HepG2 (cell line): ENCODE measurements around the gene PDGFB. TPM values are rescaled to one million over a fixed set of nuclear protein-coding genes. Genes with fewer than 3 reads are reported as not detected.

Experiments
- DR1 ChIP-seq: sonication (generic); formaldehyde crosslinking; IDR thresholded peaks from 2 replicates; pipeline ENCODE4 v1.8.0; 2021; ENCODE audit warnings: mild to moderate bottlenecking, missing genetic modification reagents, inconsistent platforms
- GZF1 ChIP-seq: sonication (generic); formaldehyde crosslinking; IDR thresholded peaks from 2 replicates; pipeline ENCODE4 v1.5.1; 2020; ENCODE audit warnings: mild to moderate bottlenecking, missing genetic modification reagents
- MTF2 ChIP-seq: sonication (generic); formaldehyde crosslinking; IDR thresholded peaks from 2 replicates; pipeline ENCODE4 v1.5.0; 2020; ENCODE audit warnings: missing genetic modification reagents, borderline replicate concordance
- MXD4 ChIP-seq: IDR thresholded peaks from 2 replicates; pipeline ENCODE4 v1.6.1; 2016; ENCODE audit warnings: mild to moderate bottlenecking, missing biosample characterization, missing genetic modification reagents
- POLR2G ChIP-seq: fragments of 200-400 bp; formaldehyde crosslinking; IDR thresholded peaks from 2 replicates; pipeline ENCODE4 v1.6.1; 2018; ENCODE audit warnings: mild to moderate bottlenecking, low read depth, low read length, moderate library complexity
- RCOR2 ChIP-seq: IDR thresholded peaks from 2 replicates; pipeline ENCODE4 v1.6.1; 2016; ENCODE audit warnings: missing biosample characterization, missing genetic modification reagents
- RXRB ChIP-seq: IDR thresholded peaks from 2 replicates; pipeline ENCODE4 v1.6.1; 2016; ENCODE audit warnings: borderline replicate concordance, missing genetic modification reagents, missing compliant biosample characterization
- SNAPC4 ChIP-seq: sonication (generic); formaldehyde crosslinking; IDR thresholded peaks from 2 replicates; pipeline ENCODE4 v1.4.0; 2020; ENCODE audit warnings: mild to moderate bottlenecking, missing genetic modification reagents
- TCF7L2 ChIP-seq: IDR thresholded peaks from 2 replicates; pipeline ENCODE4 v1.6.1; 2011; ENCODE audit warnings: mild to moderate bottlenecking, low read depth, low read length, moderate library complexity
- YEATS4 ChIP-seq: sonication (generic); formaldehyde crosslinking; IDR thresholded peaks from 2 replicates; pipeline ENCODE4 v1.4.0; 2020; ENCODE audit warnings: missing genetic modification reagents, borderline replicate concordance
- ZFAT ChIP-seq: sonication (generic); formaldehyde crosslinking; conservative IDR thresholded peaks from 2 replicates; pipeline ENCODE4 v1.8.1; 2023; ENCODE audit warnings: missing genetic modification reagents, inconsistent platforms
- ZFP36 ChIP-seq: fragments of 150-350 bp; IDR thresholded peaks from 2 replicates; pipeline ENCODE4 v1.6.1; 2018; ENCODE audit warnings: borderline replicate concordance, low read length, low read depth; ENCODE audit not compliant: partially characterized antibody
- ZNF331 ChIP-seq: sonication (generic); formaldehyde crosslinking; IDR thresholded peaks from 2 replicates; pipeline ENCODE4 v1.4.0; 2020; ENCODE audit warnings: missing genetic modification reagents
- ZNF33A ChIP-seq: sonication (generic); formaldehyde crosslinking; IDR thresholded peaks from 2 replicates; pipeline ENCODE4 v1.5.1; 2020; ENCODE audit warnings: missing genetic modification reagents, mild to moderate bottlenecking, moderate library complexity, borderline replicate concordance
- ZNF572 ChIP-seq: sonication (generic); formaldehyde crosslinking; IDR thresholded peaks from 2 replicates; pipeline ENCODE4 v1.5.1; 2020; ENCODE audit warnings: mild to moderate bottlenecking, missing genetic modification reagents
- ZNF713 ChIP-seq: sonication (generic); formaldehyde crosslinking; IDR thresholded peaks from 2 replicates; pipeline ENCODE4 v1.4.0; 2020; ENCODE audit warnings: mild to moderate bottlenecking, missing genetic modification reagents
- ZNF83 ChIP-seq: sonication (generic); formaldehyde crosslinking; IDR thresholded peaks from 2 replicates; pipeline ENCODE4 v1.4.0; 2020; ENCODE audit warnings: missing genetic modification reagents, mild to moderate bottlenecking, borderline replicate concordance
- ZNF891 ChIP-seq: sonication (generic); formaldehyde crosslinking; IDR thresholded peaks from 2 replicates; pipeline ENCODE4 v1.5.0; 2020; ENCODE audit warnings: mild to moderate bottlenecking, missing genetic modification reagents
- polyA plus RNA-seq, 8 experiments: library from polyadenylated mRNA; depleted of rRNA in 3 of 8; stranded (reverse) in 7 of 8; unstranded in 1 of 8; fragments of >200 nt; fragmentation: Illumina TruSeq in 4 of 8; extraction: Trizol in 4 of 8; gene quantifications; 2 replicates each; pipeline versions ENCODE4 v1.2.1 to v1.2.3, GENCODE V29; 2011 to 2016; ENCODE audit warnings: low read depth in 4 of 8, missing spikeins in 1 of 8, mixed read lengths in 1 of 8; ENCODE audit not compliant: insufficient read depth in 1 of 8
- total RNA-seq, 5 experiments: library from RNA; depleted of rRNA; stranded (reverse); fragments of >200 nt; fragmentation: Illumina TruSeq; extraction: Trizol; gene quantifications; 2 replicates each; pipeline ENCODE4 v1.2.3, GENCODE V29; 2016; ENCODE audit warnings: low read depth in 1 of 5
- TF ChIP-seq, protein P1 (sequence below): fragments of 450-650 bp; IDR thresholded peaks from 2 replicates; pipeline ENCODE4 v1.6.1; 2016
- TF ChIP-seq, protein P2 (sequence below): sonication (generic); formaldehyde crosslinking; IDR thresholded peaks from 2 replicates; pipeline ENCODE4 v1.9.0; 2022; ENCODE audit warnings: low read depth, missing genetic modification reagents
- TF ChIP-seq, protein P3 (sequence below): IDR thresholded peaks from 2 replicates; pipeline ENCODE4 v1.6.1; 2016; ENCODE audit warnings: missing genetic modification reagents, missing compliant biosample characterization

The PDGFB gene
- total and polyA plus RNA-seq, 2 of the 13 experiments (the other 11 are each of a cell fraction or from before 2014, with no cell fraction given) = 1.4 to 10.1 TPM

DNA sequence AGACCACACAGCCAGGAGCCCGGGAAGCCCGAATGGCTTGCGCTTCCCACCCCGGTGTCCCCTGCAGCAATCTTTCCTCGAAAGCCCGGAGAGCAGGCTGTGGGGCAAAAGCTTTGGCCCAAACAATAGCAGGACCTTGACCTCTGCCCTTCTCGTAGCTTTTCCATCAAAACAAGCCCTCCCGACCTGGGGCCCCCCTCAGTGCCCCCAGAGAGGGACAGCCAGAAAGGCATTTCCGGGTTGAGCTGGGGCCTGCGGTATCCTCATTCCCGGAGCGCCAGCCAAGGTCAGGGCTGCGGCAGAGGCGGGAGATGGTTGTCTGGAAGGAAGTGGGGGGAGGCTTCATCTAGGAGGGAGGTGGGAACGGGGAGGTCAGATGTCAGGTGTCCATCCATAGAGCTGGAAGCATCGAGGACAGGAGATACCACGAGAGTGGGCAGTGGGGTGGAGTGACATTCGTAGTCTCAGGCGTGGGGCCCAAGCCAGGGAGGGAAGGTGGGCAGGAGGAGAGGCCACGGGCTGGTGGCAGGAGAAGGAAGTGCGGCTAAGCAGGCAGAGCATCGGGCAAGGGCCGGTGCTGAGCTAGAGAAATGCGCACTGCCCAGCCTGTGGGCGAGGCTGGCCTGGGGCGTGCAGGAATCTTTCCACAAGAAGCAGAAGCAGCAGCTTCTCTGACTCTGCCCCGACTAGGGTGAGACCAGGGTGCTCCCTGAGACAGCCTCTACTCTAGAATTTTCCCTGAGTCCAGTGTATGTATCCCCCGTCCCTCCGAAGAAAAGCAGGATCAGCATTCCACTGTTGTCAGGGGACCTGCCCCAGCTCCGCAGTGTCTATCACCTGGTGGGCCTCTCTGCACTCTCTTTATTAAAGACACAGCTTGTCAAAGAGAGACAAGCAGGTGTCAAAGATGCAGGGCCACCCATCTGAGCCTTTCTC lies 14.3 kb downstream of the PDGFB start (continued):
- TF ChIP-seq, protein P1, sequence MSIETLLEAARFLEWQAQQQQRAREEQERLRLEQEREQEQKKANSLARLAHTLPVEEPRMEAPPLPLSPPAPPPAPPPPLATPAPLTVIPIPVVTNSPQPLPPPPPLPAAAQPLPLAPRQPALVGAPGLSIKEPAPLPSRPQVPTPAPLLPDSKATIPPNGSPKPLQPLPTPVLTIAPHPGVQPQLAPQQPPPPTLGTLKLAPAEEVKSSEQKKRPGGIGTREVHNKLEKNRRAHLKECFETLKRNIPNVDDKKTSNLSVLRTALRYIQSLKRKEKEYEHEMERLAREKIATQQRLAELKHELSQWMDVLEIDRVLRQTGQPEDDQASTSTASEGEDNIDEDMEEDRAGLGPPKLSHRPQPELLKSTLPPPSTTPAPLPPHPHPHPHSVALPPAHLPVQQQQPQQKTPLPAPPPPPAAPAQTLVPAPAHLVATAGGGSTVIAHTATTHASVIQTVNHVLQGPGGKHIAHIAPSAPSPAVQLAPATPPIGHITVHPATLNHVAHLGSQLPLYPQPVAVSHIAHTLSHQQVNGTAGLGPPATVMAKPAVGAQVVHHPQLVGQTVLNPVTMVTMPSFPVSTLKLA = no peak
- TF ChIP-seq POLR2G = no peak
- TF ChIP-seq, protein P2, sequence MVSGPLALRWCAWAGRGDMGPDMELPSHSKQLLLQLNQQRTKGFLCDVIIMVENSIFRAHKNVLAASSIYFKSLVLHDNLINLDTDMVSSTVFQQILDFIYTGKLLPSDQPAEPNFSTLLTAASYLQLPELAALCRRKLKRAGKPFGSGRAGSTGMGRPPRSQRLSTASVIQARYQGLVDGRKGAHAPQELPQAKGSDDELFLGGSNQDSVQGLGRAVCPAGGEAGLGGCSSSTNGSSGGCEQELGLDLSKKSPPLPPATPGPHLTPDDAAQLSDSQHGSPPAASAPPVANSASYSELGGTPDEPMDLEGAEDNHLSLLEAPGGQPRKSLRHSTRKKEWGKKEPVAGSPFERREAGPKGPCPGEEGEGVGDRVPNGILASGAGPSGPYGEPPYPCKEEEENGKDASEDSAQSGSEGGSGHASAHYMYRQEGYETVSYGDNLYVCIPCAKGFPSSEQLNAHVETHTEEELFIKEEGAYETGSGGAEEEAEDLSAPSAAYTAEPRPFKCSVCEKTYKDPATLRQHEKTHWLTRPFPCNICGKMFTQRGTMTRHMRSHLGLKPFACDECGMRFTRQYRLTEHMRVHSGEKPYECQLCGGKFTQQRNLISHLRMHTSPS = peak; percentile 47; the same call in 1 of the 2 replicates
- no peak for TF ChIP-seq ZNF891 (CRISPR knock-in tag)
- no peak for TF ChIP-seq MTF2 (CRISPR knock-in tag)
- TF ChIP-seq ZNF83 = no peak
- TF ChIP-seq, protein P3, sequence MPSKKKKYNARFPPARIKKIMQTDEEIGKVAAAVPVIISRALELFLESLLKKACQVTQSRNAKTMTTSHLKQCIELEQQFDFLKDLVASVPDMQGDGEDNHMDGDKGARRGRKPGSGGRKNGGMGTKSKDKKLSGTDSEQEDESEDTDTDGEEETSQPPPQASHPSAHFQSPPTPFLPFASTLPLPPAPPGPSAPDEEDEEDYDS = peak; percentile 52; the same call in 1 of the 2 replicates
- peak; percentile 48; the same call in 1 of the 2 replicates for TF ChIP-seq SNAPC4
- peak; percentile 99 for TF ChIP-seq RXRB (CRISPR knock-in tag)
- TF ChIP-seq ZFP36 = no peak
- TF ChIP-seq DR1 (CRISPR knock-in tag) = no peak
- TF ChIP-seq ZNF33A (CRISPR knock-in tag) = no peak
- TF ChIP-seq MXD4 (CRISPR knock-in tag) = peak; percentile 51; the same call in 1 of the 2 replicates
- TF ChIP-seq ZNF572 = no peak
- peak; percentile 81; the same call in 1 of the 2 replicates for TF ChIP-seq RCOR2 (CRISPR knock-in tag)
- TF ChIP-seq ZNF713 (CRISPR knock-in tag) = no peak
- no peak for TF ChIP-seq GZF1 (CRISPR knock-in tag)
- TF ChIP-seq ZNF331 (CRISPR knock-in tag) = peak; percentile 79
- TF ChIP-seq TCF7L2 = no peak
- peak; percentile 47; the same call in 1 of the 2 replicates for TF ChIP-seq YEATS4 (CRISPR knock-in tag)
- no peak for TF ChIP-seq ZFAT (CRISPR knock-in tag)
